ENCODE measurements around the gene PROM2. TPM values are rescaled to one million over a fixed set of nuclear protein-coding genes. Genes with fewer than 3 reads are reported as not detected.

PROM2 gene
- total RNA-seq, 1 donor from 2014 or later = 1.3 TPM

GRCh38 chr2:95332036-95332435 is 57.8 kb downstream of the PROM2 start:
- no peak for DNase-seq (ENCODE audit: extremely low spot score, unreplicated experiment)
- H3K9me3 Mint-ChIP-seq (ENCODE audit: unreplicated experiment) = no peaks in the 10 kb centered on the region

GRCh38 chr2:95333056-95333455 is 58.8 kb downstream of the PROM2 start:
- H3K27me3 Mint-ChIP-seq (ENCODE audit: unreplicated experiment) = peaks cover 20% of the 10 kb centered on the region
- no peaks in the 10 kb centered on the region for H3K36me3 Mint-ChIP-seq (ENCODE audit: unreplicated experiment)
- no peaks in the 10 kb centered on the region for H3K9me3 Mint-ChIP-seq (ENCODE audit: unreplicated experiment)
- H3K4me1 Mint-ChIP-seq (ENCODE audit: unreplicated experiment) = no peaks in the 10 kb centered on the region
- H3K4me3 Mint-ChIP-seq (ENCODE audit: unreplicated experiment) = no peak overlapping the region
- no peak overlapping the region for H3K27ac Mint-ChIP-seq (ENCODE audit: unreplicated experiment)
- DNase-seq (ENCODE audit: extremely low spot score, unreplicated experiment) = no peak
- TF ChIP-seq CTCF (IDR thresholded peaks at IDR 0.05) = no peak

More at GRCh38 chr2:95332036-95332435, 57.8 kb downstream of the PROM2 start:
- Mint-ChIP-seq H3K4me3 (ENCODE audit: unreplicated experiment) (no peak overlapping the region), H3K36me3 (ENCODE audit: unreplicated experiment) (no peaks in the 10 kb centered on the region), H3K27me3 (ENCODE audit: unreplicated experiment) (peaks cover 17% of the 10 kb centered on the region), H3K27ac (ENCODE audit: unreplicated experiment) (no peak overlapping the region), H3K4me1 (ENCODE audit: unreplicated experiment) (no peaks in the 10 kb centered on the region)
- TF ChIP-seq CTCF (IDR thresholded peaks at IDR 0.05) = no peak

- no peaks in the 10 kb centered on the region for H3K9me3 Mint-ChIP-seq (ENCODE audit: unreplicated experiment)
- DNase-seq (ENCODE audit: extremely low spot score, unreplicated experiment) = no peak
- peaks cover 20% of the 10 kb centered on the region for H3K27me3 Mint-ChIP-seq (ENCODE audit: unreplicated experiment)
- H3K4me3 Mint-ChIP-seq (ENCODE audit: unreplicated experiment) = no peak overlapping the region
- no peak overlapping the region for H3K27ac Mint-ChIP-seq (ENCODE audit: unreplicated experiment)
- no peaks in the 10 kb centered on the region for H3K4me1 Mint-ChIP-seq (ENCODE audit: unreplicated experiment)
- TF ChIP-seq CTCF (IDR thresholded peaks at IDR 0.05) = no peak
- H3K36me3 Mint-ChIP-seq (ENCODE audit: unreplicated experiment) = no peaks in the 10 kb centered on the region
Measured at GRCh38 chr2:95333888-95334338, 59.7 kb downstream of the PROM2 start.

- Mint-ChIP-seq H3K27me3 (ENCODE audit: unreplicated experiment) (peaks cover 20% of the 10 kb centered on the region), H3K4me3 (ENCODE audit: unreplicated experiment) (no peak overlapping the region), H3K9me3 (ENCODE audit: unreplicated experiment) (no peaks in the 10 kb centered on the region), H3K27ac (ENCODE audit: unreplicated experiment) (no peak overlapping the region), H3K36me3 (ENCODE audit: unreplicated experiment) (no peaks in the 10 kb centered on the region), H3K4me1 (ENCODE audit: unreplicated experiment) (no peaks in the 10 kb centered on the region)
- TF ChIP-seq CTCF (IDR thresholded peaks at IDR 0.05) = no peak
- DNase-seq (ENCODE audit: extremely low spot score, unreplicated experiment) = no peak
Measured at GRCh38 chr2:95334916-95335641, 60.8 kb downstream of the PROM2 start.

GRCh38 chr2:95336406-95336805 is 62.2 kb downstream of the PROM2 start:
- DNase-seq (ENCODE audit: extremely low spot score, unreplicated experiment) = no peak
- Mint-ChIP-seq H3K36me3 (ENCODE audit: unreplicated experiment) (no peaks in the 10 kb centered on the region), H3K4me3 (ENCODE audit: unreplicated experiment) (no peak overlapping the region), H3K27ac (ENCODE audit: unreplicated experiment) (no peak overlapping the region), H3K9me3 (ENCODE audit: unreplicated experiment) (no peaks in the 10 kb centered on the region), H3K4me1 (ENCODE audit: unreplicated experiment) (no peaks in the 10 kb centered on the region), H3K27me3 (ENCODE audit: unreplicated experiment) (peaks cover 27% of the 10 kb centered on the region)
- no peak for TF ChIP-seq CTCF (IDR thresholded peaks at IDR 0.05)
